Head of caudate nucleus (tissue), 42 donors: ENCODE data around the gene MATK.
"Not testable (repeated sequence)": the region's sequence is repeated elsewhere in the genome, so short reads cannot be mapped to it uniquely, and the experiment has no call there.

Experiments used
- DNase-seq, 42 donors: peaks; one replicate each; pipeline versions ENCODE4 v3.0.0 to v3.0.0-alpha.2; 2020 to 2021; ENCODE audit warnings: mixed read lengths in 7 of 42
- intact Hi-C: fragments of 100-400 bp; cut with DNase I; formaldehyde crosslinking; loops from one replicate; pipeline ENCODE4 v1.15.0; 2022

MATK gene

DNA sequence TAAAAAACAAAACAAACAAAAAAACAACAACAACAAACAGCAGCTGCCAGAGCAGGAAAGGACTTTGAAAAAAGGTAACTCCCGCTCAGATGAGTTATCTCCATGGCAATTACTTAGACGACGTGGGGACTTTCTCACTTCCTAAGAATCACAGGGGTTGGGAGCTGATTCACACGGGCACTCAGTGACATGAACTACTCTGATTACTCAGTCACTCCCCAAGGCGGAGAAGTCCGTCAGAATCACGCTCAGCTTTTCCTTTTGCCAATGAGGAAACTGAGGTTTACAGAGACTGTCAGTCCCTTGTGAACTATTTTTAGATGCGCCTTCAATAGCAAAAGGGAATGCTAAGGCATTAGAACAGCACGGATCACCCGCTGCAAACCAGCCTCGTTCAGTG lies 32.3 kb upstream of the MATK start:
- intact Hi-C loops: no loop called here
- peak in 10 of 42 donors; percentile 14 to 47 (median 30) for DNase-seq

DNA sequence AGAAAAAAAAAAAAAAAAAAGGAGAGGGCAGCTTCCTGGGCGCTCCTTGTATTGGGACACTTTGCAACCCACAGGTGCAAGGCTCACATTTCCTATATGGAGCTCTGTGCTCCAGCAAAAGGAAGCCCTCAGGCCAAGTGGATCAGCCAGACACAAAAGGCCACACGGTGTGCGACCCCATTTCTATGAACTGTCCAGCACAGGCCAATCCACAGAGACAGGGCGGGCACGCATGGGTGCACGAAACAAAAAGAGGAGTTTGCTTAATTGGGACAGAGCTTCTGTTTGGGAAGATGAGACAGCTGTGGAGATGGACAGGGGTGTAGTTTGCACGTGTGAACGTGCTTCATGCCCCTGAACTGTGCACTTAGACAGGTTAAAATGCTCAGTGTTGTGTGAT lies 31.6 kb upstream of the MATK start:
- intact Hi-C loops: no loop called here
- no peak for DNase-seq

DNA sequence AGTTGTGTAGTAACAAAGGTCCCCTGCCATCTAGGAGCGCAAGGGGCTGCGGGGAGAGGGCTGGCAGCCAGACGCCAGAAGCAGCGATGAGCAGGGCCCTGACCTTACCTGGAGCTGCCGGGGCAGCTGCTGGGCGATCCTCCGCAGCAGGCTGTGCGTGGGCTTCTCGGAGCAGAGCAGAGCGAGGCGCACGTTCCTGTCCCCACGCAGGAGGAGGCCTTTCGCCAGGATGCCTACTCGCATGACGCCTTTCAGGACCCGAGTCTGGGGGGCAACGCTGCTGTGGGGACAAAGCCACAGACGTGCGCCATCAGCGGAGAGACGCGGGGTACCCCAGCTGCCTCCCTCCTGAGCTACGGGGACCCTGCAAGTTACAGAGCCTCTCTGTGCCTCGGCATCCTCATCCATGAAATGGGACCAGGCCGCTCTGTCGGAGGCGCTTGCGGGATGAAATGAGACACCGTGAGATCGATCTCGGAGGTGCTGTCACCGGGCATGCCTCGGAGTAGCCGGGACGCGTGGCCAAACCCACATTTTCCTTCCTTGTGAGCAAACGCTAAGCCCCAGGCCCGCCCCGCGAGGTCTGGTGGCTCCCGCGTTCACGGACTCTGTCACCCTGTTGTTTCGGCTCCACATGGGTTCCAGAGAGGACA lies 30.5 kb upstream of the MATK start:
- no peak for DNase-seq
- intact Hi-C loops: no loop called here

DNA sequence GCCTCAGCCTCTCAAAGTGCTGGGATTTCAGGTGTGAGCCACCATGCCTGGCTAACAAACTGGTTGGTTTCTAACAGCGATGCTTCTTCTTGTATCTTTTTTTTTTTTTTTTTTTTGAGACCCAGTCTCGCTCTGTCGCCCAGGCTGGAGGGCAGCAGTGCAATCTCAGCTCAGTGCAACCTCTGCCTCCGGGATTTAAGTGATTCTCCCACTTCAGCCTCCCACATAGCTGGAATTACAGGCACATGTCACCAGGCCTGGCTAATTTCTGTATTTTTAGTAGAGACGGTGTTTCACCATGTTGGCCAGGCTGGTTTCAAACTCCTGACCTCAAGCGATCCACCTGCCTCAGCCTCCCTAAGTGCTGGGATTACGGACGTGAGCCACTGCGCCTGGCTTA lies 30.0 kb upstream of the MATK start:
- intact Hi-C loops, DNase-seq: not testable (repeated sequence)

DNA sequence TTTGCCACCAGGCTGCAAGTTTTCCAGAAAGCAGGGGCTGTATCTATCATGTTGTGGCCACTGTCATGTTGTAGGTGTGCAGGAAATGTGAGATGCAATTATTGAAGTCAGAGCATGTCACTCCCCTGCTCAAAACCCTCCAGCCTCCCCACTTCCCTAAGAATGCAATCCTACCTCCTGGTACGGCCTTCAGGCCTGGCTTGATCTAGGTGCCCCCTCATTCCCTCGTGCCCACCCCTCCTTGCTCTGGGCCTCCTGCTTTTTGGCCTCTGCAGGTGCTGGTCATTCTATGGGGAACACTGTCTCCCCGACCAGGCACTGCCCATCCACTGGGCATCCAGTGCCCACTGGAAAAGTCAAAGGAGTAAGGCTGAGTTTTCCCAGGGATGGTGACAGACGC lies 28.5 kb upstream of the MATK start:
- no peak for DNase-seq
- intact Hi-C loops: no loop called here

DNA sequence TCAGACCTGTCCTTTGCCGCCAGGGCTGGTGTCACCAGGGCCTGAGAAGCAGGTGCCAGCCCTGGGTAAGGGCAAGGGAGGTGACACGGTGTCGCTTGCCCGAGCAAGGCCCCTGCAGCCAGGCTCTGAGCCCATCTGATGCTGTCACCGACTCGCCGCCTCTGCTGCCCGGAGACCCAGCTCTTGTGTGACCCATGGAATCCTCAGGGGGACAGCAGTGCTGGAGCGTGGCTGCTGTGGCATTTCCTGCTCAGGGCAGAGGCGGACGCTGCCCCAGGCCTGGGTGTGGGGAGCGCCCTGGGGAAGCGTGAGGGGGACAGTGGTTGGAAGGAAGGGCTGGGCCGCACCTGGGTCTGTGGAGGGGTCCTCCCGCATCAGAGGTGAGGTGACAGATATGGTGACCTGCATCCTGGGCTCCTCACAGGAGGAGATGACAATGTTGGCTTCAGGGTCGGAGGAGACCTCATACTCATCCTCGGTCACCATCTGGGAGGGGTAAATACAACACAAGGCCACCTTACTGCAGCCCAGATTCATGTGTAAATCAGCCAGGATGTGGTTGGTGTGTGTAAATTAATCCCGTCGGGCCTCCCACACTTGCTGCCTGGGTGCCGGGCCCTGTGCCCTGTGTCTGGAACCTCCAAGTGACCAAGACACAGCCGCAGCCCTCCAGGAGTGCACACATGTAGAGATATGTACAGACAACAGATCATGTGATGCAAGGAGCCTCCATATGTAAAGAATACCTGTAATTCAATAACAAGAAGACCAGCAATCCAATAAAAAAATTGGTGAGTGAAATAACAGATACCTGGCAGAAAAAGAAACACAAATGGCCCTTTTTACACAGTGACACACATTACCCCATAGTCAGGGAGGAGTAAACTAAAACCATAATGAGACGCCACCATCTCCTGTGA lies 27.6 kb upstream of the MATK start:
- intact Hi-C loops: no loop called here
- no peak for DNase-seq

DNA sequence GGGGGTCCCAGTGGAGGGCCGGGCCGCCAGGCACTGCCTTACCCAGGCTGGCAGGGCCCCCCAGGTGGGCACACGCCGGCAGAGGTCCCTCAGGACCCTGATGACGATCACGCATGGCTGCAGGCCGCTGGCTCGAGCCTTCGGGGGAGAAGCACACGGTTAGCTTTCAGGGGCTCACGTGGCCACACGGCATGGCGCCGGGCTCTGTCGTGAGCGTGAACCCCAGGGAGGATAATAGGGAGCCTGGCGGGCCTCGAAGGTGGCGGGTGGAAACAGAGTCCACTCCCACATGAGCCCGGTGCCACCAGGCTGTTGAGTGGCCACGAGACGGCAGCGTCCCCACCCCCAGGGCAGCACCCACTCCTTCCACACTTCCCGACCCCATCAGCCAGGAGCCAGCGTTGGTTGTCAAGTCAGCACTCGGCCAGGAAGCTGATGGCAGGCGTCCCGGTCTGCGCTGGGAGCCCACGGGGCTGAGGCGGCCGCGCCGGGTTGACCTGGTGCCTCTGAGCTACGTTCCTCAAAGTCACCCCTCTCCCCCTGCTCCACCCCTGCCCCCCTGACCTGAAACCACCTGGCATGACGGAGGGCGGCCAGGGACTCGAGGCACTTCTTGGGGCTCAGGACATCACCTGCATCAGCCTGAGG lies 24.7 kb upstream of the MATK start:
- DNase-seq: peak in 1 of 42 donors; percentile 18
- intact Hi-C loops: no loop called here

DNA sequence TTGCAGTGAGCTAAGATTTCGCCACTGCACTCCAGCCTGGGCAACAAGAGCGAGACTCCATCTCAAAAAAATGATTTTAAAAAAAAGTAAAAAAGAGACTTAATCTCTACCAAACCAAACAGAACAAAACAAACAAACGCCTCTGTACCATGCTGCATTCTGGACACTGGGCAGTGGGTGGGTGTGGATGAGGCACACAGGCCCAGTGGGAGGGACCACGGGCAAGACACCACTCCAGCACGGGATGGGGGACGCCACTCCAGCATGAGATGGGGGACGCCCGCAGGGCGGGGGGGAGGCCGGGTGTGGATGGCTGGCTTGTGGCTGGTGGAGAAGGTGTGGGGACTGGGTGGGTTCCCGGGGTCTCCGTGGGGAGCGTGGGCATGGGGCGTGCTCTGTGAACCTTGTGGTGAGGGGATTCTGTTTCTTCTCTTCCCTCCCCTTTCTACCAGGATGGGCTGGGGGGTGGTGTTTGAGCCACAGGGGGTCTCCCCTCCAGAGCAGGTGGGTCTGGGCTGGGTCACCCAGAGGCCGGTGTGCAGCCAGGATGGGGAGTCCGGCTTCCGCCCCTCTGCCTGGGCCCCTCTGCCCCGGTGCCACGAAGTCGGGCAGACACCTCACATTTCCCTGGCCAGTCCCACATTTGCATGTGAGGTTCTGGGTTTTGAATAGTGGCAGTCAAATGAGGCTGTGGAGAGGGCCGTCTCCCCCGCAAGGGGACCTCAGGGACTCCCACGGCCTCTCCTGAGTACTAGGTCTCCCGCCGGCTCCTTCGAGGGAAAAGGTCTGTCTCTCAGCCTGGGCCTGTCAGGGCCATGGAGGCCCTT lies 23.9 kb upstream of the MATK start:
- DNase-seq: no peak
- intact Hi-C loops: no loop called here

DNA sequence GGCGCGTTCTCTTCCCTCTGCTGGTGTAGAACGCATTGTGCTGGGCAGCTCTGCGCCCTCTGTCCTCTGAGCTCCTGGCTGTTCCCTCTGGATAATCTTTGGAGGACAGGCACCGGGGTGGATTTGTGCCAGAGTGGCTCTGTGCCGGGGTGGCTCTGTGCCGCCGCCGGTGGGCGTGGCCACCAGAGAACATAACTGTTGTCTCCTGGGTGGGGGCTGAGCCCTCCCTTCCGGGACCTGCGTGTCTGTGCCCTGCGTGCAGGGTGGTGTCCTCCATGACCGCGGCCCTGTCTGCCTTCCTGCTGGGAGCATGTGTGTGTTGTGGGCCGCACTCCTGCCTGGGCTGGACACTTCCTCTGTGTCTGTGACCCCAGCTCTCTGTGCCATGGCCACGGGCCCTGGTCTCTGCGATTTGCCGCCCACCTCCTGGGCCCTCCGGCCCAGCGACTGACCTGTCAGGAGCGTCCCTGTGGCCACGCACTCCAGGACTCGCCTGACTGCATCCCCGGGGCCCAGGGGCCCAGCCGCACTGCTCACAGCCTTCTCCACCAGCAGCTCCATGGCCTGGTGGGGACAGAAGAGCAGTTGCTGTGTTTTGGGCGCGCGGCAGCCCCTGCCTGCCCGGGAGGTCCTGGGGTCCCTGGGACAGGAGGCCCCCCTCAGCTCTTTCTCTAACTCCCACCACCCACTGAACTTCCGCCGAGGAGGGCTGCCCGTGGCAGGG lies 22.4 kb upstream of the MATK start:
- DNase-seq: no peak
- intact Hi-C loops: no loop called here

DNA sequence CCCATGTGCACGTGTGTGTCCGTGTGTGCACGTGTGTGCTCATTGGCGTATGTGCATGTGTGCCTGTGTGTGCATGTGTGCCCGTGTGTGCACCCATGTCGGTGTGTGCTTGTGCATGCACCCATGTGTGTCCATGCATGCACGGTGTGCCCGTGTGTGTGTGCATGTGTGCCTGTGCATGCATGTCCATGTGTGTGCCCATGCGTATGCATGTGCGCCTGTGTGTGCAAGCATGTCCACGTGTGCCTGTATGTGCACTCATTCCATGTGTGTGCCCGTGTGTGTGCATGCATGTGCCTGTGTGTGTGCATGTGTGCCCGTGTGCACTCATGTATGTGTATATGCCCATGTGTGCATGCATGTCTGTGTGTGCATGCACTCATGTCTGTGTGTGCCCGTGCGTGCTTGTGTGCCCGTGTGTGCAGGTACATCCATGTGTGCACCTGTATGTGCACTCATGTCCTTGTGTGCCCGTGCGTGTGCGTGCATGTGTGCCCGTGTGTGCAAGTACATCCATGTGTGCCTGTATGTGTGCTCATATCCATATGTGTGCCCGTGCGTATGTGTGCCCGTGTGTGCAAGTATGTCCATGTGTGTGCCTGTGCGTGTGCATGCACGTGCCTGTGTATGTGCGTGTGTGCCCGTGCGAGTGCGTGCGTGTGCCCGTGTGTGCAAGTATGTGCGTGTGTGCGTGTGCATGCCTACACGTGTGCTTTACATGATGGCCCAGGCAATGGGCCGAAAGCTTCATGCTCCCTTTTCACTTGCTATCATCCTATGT lies 21.6 kb upstream of the MATK start:
- intact Hi-C loops: no loop called here
- DNase-seq: no peak

DNA sequence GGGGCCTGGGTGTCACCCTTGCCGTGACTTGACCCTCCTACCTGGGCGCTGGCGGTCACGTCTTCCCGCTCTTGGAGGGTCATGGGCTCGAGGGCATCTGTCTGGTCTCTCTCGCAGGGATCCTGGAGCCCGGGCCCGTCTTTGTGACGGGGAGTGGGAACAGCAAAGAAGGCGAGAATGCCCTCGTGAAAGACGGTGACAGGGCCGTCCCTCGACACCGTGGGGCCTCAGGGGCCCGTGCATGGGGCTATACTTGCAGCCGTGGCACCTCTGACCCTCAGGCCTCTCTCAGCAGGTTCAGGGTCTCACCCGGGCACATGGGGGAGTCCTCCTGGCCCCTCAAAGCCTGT lies 20.9 kb upstream of the MATK start:
- intact Hi-C loops: no loop called here
- DNase-seq: no peak

DNA sequence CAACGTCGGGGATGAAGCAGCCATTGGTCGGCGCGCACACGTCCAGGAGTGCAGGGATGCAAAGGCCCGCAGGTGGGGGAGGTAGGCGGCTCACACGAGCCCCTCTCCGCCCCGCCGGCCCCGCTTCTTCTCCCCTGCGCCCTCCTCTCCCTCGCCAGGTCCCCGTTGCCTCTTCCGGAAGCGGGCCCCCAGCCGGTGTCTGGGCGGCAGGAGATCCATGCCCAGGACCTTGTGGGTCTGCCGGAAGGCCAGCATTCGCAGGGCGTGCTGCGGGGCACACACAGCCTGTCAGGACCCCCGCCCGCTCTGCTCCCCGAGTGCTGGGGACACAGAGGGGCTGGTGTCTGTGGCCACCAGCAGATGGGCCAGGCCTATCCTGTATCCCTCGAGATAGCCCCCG lies 19.7 kb upstream of the MATK start:
- no peak for DNase-seq
- intact Hi-C loops: no loop called here

DNA sequence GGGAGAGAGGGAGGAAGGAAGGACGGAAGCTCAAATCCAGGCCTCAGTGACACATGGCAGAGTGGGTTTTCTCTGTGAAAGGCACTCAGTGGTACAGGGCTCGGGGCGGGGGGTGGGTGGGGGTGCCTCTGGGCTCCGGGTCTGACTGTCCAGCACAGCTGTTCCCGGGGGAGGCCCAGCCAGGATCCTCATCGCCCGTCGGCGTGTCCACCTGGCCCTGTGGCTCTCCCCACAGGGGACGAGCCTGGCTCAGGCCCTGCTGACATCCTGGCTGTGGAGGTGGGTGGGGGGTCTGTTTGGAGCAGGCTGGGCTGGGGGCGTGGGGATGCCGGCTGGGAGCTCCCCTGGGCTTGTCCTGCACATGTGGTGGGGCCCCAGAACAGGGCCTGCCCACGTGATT lies 18.2 kb upstream of the MATK start:
- DNase-seq: no peak
- intact Hi-C loops: no loop called here

DNA sequence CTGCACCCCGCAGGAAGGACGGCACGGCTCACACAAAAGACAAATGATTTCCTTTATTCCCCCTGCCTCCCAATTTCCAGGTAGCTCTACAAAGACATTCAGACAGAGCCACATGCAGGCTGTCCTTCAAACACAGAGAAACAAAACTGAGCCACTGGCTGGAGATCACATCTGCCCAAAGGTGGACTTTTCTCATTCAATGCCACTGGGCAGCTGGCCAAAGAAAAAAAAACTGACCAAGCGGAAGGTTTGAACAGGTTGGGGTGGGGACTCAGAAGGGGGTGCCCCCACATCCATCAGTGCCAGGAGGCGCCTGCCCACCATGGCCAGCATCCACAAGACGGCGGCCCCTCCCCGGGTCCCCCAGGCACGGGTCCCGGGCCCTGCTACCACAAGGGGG lies 17.8 kb upstream of the MATK start:
- no peak for DNase-seq
- intact Hi-C loops: no loop called here

DNA sequence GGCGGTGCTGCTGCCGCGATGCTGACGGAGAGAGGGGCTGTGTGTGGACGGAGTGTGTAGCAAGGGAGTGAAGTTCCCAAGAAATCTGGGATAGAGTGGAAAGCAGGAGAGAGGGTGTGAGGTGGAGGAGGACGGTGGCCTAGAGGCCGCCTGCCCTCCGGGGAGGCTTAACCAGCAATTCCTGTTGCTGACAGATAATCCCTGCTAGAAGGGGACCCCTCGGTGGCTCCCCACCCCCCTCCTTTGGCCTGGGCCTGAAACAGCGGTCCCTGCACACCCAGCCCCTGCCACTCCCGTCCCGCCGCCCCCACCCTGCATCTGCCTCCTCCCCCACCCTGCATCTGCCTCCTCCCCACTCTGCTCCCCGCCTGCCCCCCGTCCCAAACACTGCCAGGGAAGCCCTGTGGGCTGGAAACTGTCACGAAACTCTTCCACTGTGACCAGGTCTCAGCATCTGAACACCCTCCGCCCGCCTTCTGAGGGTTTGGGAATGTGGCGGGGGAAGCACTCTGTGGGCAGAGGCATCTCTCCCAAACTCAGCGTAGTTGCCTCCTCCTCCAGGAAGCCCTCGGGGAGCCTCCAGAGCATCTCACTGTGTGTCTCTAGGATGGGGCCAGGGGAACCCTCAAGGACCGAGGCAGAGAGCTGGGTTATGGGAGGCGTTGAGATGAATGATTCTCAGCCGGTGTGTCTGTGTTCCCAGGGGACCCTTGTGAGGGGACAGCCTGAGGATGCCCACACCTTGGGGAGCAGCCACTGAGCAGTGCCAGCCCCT lies 17.1 kb upstream of the MATK start:
- intact Hi-C loops: no loop called here
- no peak for DNase-seq

DNA sequence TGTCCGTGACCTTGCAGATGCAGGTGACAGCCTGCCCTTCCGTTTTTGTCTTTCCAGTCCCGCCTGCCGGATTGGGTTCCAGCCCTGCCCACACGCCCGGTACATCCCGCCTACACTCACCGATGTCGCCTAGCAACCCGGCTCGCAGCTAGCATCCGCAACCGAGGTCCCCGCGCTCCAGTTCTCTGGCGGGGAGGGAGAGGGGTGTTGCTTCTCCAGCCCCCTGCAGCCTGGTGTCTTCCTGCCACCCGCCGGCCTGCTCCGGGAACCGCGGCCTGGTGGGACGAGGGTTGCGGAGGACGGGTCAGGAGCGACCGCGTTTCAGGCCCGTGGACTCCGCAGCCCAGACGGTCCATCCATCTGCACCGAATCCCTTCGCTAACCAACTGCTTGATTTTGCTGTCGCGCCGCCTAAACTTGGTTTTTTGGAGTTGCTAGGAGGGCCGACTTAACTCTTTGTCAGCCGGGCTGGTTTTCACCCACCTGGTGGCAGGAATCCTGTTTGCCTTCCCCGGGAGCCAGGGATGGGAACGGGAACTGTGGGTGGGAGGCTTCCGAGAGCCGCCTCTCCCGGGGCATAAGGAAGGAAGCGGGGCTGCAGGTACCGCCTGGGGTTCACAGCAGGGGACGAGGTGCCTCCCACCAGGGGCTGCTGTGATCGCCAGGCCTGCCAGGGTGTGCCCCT lies 15.4 kb upstream of the MATK start:
- DNase-seq: peak; percentile 30 to 91 (median 75)
- intact Hi-C loops: no loop called here

DNA sequence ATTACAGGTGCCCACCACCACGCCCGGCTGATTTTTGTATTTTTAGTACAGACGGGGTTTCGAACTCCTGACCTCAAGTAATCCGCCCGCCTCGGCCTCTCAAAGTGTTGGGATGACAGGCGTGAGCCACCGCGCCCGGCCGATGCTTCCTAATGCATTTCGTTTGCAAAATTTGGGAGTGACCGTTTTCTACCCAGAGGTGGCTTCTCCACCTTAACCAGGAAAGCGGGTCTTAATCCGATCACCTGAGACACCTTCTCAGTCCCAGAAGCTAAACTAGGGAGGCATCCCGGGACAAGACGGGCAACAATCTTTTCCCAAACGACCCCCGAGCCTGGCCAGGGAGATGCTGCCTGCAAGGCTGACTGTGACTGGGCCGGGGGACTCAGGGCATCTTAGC lies 14.8 kb upstream of the MATK start:
- intact Hi-C loops: no loop called here
- DNase-seq: peak in 2 of 42 donors; percentile 12 to 44
